GM06990 (cell line): ENCODE results near the gene ARL15.

Source experiments
- DNase-seq: peaks from one replicate; pipeline ENCODE4 v3.0.0-alpha.2; 2011; ENCODE audit not compliant: insufficient read length; ENCODE audit errors: extremely low read depth
- H3K27me3 ChIP-seq: replicated peaks from 2 replicates; pipeline ENCODE4 v1.6.0; 2011; ENCODE audit warnings: low read length; ENCODE audit not compliant: control insufficient read depth, insufficient read depth
- H3K36me3 ChIP-seq: 2 replicates; pipeline ENCODE4 v1.5.1; 2011; ENCODE audit warnings: low read length; ENCODE audit not compliant: control insufficient read depth, insufficient read depth
- H3K4me3 ChIP-seq: replicated peaks from 2 replicates; pipeline ENCODE4 v1.5.1; 2011; ENCODE audit warnings: low read depth, mild to moderate bottlenecking, control low read depth, low read length
- TF ChIP-seq, protein P1 (sequence below): IDR thresholded peaks from 2 replicates; pipeline ENCODE4 v1.5.1; 2011; ENCODE audit warnings: low read length, control low read depth, mild to moderate bottlenecking, inconsistent platforms; ENCODE audit not compliant: insufficient read depth, poor library complexity, severe bottlenecking

The ARL15 gene

DNA sequence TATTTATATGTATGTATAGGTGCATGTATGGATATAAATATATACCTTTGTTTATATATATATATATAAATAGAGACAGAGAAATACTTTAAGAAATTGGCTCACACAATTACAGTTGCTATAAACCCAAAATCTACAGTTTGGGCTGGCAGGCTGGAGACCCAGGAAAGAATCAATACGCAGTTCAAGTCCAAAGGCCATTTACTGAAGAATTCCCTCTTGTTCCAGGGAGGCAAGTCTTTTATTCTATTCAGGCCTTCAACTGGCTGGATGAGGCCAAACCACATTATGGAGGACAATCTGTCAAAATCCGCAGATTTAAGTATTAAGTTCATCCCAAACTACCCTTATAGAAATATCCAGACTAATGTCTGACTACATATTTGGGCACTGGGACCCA lies 144.7 kb downstream of the ARL15 start:
- TF ChIP-seq, protein P1, sequence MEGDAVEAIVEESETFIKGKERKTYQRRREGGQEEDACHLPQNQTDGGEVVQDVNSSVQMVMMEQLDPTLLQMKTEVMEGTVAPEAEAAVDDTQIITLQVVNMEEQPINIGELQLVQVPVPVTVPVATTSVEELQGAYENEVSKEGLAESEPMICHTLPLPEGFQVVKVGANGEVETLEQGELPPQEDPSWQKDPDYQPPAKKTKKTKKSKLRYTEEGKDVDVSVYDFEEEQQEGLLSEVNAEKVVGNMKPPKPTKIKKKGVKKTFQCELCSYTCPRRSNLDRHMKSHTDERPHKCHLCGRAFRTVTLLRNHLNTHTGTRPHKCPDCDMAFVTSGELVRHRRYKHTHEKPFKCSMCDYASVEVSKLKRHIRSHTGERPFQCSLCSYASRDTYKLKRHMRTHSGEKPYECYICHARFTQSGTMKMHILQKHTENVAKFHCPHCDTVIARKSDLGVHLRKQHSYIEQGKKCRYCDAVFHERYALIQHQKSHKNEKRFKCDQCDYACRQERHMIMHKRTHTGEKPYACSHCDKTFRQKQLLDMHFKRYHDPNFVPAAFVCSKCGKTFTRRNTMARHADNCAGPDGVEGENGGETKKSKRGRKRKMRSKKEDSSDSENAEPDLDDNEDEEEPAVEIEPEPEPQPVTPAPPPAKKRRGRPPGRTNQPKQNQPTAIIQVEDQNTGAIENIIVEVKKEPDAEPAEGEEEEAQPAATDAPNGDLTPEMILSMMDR, result no peak
- H3K36me3 ChIP-seq, result no peaks in the 10 kb centered on the region
- no peak overlapping the region for H3K4me3 ChIP-seq
- DNase-seq, result no peak
- no peaks in the 10 kb centered on the region for H3K27me3 ChIP-seq

DNA sequence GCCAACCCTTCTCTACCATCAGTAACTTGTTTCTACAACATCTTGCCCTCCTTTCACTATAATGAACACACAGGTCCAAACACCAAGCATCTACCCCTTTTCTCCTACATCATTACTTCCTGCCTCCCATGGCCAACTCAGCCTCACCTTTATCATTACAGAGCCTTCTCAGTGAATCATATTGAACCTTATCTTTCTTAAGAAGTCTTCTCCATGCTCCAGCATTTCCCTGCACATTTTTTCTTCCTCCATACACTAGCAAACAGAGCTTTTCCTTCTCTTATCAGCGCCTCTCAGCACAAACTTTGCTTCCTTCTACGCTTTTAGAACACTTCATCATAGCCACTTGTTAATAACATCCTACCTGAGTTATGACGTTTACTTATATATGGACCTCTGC lies 148.2 kb downstream of the ARL15 start:
- TF ChIP-seq, protein P1, result no peak
- H3K4me3 ChIP-seq, result no peak overlapping the region
- H3K36me3 ChIP-seq, result no peaks in the 10 kb centered on the region
- DNase-seq, result no peak
- no peaks in the 10 kb centered on the region for H3K27me3 ChIP-seq

DNA sequence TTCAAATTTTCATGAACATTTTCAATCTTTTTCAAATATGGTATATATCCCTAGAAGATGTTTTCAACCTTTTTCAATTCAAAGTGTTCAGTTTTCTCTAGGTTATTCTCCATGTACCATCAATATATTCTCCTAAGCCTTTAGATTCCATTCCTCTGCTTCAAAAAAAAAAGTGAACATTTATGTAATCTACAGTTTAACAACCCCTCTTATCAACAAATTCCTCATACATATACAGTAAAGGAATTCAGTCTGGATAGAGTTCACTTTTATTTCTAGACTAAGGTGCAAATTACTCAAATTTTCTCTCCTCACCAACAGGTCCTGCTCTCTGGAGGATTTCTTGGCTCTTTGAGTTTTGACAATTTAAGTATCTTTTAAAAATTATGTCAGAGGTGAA lies 150.0 kb downstream of the ARL15 start:
- Histone ChIP-seq H3K27me3 (no peaks in the 10 kb centered on the region), H3K4me3 (no peak overlapping the region), H3K36me3 (no peaks in the 10 kb centered on the region)
- DNase-seq, result no peak
- TF ChIP-seq, protein P1, result no peak

DNA sequence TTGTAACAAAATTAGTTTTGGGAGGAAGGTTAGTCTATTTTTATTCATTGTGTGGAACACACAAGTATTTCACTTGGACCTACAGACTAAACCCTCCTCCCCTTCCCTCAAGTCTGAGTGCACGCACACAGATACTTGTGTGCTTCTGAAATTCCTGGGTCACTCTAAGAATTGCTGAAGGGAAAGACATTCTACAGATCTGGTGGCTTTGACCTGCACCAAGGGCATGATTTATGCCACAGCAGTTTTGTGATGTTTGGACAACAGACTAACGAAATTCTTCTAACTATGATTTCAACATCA lies 150.5 kb downstream of the ARL15 start:
- Histone ChIP-seq H3K4me3 (no peak overlapping the region), H3K36me3 (no peaks in the 10 kb centered on the region), H3K27me3 (no peaks in the 10 kb centered on the region)
- DNase-seq, result no peak
- TF ChIP-seq, protein P1, result no peak

DNA sequence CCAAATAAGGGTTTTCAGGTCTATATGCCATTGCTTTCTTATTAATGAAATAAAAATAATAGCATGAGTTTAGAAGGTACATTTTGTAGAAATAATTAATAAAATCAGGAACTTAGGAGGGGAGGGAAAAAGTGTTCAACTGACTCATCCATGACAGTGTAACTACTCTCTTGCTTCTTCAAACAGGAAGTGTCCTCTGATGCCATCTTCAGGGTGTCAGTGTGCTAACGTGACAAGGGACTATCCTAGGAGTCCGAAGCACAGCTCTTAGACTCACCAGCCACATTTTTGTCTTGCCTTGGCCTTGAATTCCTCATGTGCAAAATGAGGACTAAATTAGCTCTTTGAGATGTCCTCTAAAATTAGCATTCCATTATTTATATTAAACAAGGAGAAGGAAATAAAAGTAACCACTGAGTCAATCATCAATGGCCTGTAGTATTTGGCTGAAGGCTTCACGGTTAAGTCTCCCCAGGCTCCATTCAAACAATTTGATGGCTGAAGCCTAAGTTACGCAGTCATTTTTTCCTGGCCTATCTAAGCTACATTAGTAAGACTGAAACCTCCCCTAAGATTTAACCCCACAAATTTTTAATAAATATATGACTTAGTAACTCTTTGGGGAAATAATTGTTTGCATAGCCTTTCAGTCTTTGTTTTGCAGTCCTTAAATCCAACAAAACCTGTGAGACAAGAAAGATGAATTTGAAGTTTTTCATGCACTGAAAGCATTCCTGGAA lies 151.1 kb downstream of the ARL15 start:
- TF ChIP-seq, protein P1, result no peak
- Histone ChIP-seq H3K4me3 (no peak overlapping the region), H3K27me3 (no peaks in the 10 kb centered on the region), H3K36me3 (no peaks in the 10 kb centered on the region)
- no peak for DNase-seq

DNA sequence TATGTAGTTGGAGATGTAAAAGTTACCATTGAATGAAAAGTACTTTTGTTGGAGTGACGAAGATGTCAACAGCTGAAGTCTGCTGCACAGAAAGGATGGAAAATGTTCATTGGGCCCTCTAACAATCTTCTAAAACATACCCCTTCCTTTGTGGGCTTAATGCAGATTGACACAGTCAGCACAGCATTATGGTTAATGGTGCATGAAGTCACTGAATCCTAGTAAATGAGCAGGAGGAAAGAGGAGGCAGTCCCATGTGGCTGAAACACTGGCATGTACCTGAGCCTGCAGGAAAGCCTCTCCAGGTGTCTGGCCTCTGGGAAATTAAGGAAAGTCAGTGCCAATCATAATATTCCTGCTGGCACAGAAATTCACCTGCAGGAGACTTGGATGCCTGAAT lies 153.8 kb downstream of the ARL15 start:
- TF ChIP-seq, protein P1, result no peak
- DNase-seq, result no peak
- Histone ChIP-seq H3K27me3 (no peaks in the 10 kb centered on the region), H3K4me3 (no peak overlapping the region), H3K36me3 (no peaks in the 10 kb centered on the region)
